HG02870 (cell line): Measurements from ENCODE around the gene KIF1C.
"Not testable (repeated sequence)": the region's sequence is repeated elsewhere in the genome, so short reads cannot be mapped to it uniquely, and the experiment has no call there.

Experiments
- ATAC-seq: cut with Tn5 transposase; IDR thresholded peaks from one replicate; pipeline ENCODE4 v1.9.1; 2021; ENCODE audit warnings: mild to moderate bottlenecking, moderate library complexity; ENCODE audit not compliant: unreplicated experiment

Gene KIF1C

GRCh38 chr17:5042157-5043022, 44.6 kb downstream of the KIF1C start:
- ATAC-seq = no peak

GRCh38 chr17:5043524-5043923, 45.8 kb downstream of the KIF1C start:
- ATAC-seq = no peak

- no peak for ATAC-seq
Observed at GRCh38 chr17:5044630-5045029, 46.9 kb downstream of the KIF1C start.

GRCh38 chr17:5045496-5045895, 47.7 kb downstream of the KIF1C start:
- ATAC-seq = no peak

GRCh38 chr17:5047446-5047845, 49.7 kb downstream of the KIF1C start:
- no peak for ATAC-seq

GRCh38 chr17:5049314-5049841, 51.6 kb downstream of the KIF1C start:
- no peak for ATAC-seq

- no peak for ATAC-seq
Observed at GRCh38 chr17:5050278-5050677, 52.5 kb downstream of the KIF1C start.

GRCh38 chr17:5055543-5055942, 57.8 kb downstream of the KIF1C start:
- ATAC-seq = no peak

GRCh38 chr17:5065227-5065744, 67.5 kb downstream of the KIF1C start:
- ATAC-seq = no peak

GRCh38 chr17:5068236-5068635, 70.5 kb downstream of the KIF1C start:
- no peak for ATAC-seq

- ATAC-seq = no peak
Observed at GRCh38 chr17:5069724-5070123, 72.0 kb downstream of the KIF1C start.

GRCh38 chr17:5075472-5075871, 77.7 kb downstream of the KIF1C start:
- ATAC-seq = not testable (repeated sequence)

GRCh38 chr17:5077275-5077674, 79.5 kb downstream of the KIF1C start:
- not testable (repeated sequence) for ATAC-seq

- no peak for ATAC-seq
Observed at GRCh38 chr17:5077781-5078105, 80.0 kb downstream of the KIF1C start.
